Measurements from ENCODE around the gene GREB1.
A peak's percentile ranks its signal among the peaks of the same experiment; 100 is the strongest.

The GREB1 gene

GRCh38 chr2:11581797-11582611, 48.2 kb downstream of the GREB1 start:
- no peak for DNase-seq

- no peak for DNase-seq
Observed at GRCh38 chr2:11582612-11582861, 48.7 kb downstream of the GREB1 start.

GRCh38 chr2:11582862-11583752, 49.3 kb downstream of the GREB1 start:
- no peak for DNase-seq

- peak; percentile 85 for DNase-seq
Observed at GRCh38 chr2:11583840-11584524, 50.1 kb downstream of the GREB1 start.

- no peak for DNase-seq
Observed at GRCh38 chr2:11584525-11585056, 50.7 kb downstream of the GREB1 start.

- no peak for DNase-seq
Observed at GRCh38 chr2:11585071-11585470, 51.2 kb downstream of the GREB1 start.

- DNase-seq, result no peak
Observed at GRCh38 chr2:11588228-11589110, 54.6 kb downstream of the GREB1 start.

GRCh38 chr2:11589316-11589940, 55.6 kb downstream of the GREB1 start:
- DNase-seq, result no peak

- no peak for DNase-seq
Observed at GRCh38 chr2:11590193-11590592, 56.3 kb downstream of the GREB1 start.

- no peak for DNase-seq
Observed at GRCh38 chr2:11591091-11591490, 57.2 kb downstream of the GREB1 start.

- DNase-seq, result no peak
Observed at GRCh38 chr2:11592671-11593574, 59.1 kb downstream of the GREB1 start.

GRCh38 chr2:11596801-11597200, 63.0 kb downstream of the GREB1 start:
- no peak for DNase-seq

- no peak for DNase-seq
Observed at GRCh38 chr2:11597538-11598225, 63.8 kb downstream of the GREB1 start.

- DNase-seq, result no peak
Observed at GRCh38 chr2:11598228-11598731, 64.4 kb downstream of the GREB1 start.

GRCh38 chr2:11602563-11603204, 68.8 kb downstream of the GREB1 start:
- DNase-seq, result no peak

GRCh38 chr2:11610624-11611242, 76.9 kb downstream of the GREB1 start:
- no peak for DNase-seq

- no peak for DNase-seq
Observed at GRCh38 chr2:11611251-11611650, 77.4 kb downstream of the GREB1 start.

- no peak for DNase-seq
Observed at GRCh38 chr2:11612553-11613215, 78.8 kb downstream of the GREB1 start.

Measured in NCI-H226 (cell line).